Skeletal muscle satellite cell (primary cell): Measurements from ENCODE around the gene LRRTM3.

Experiments
- H3K27me3 ChIP-seq: 2 replicates; pipeline ENCODE4 v1.7.0; 2013; ENCODE audit warnings: low read length; ENCODE audit not compliant: control insufficient read depth, insufficient read depth
- H3K36me3 ChIP-seq: 2 replicates; pipeline ENCODE4 v1.7.0; 2013; ENCODE audit warnings: mild to moderate bottlenecking, control low read depth, low read length; ENCODE audit not compliant: insufficient read depth
- H3K4me1 ChIP-seq: 2 replicates; pipeline ENCODE4 v1.7.0; 2013; ENCODE audit warnings: low read length; ENCODE audit not compliant: control insufficient read depth, insufficient read depth
- H3K4me2 ChIP-seq: 2 replicates; pipeline ENCODE4 v1.7.0; 2013; ENCODE audit warnings: mild to moderate bottlenecking, low read length
- H3K4me3 ChIP-seq: 2 replicates; pipeline ENCODE4 v1.7.0; 2013; ENCODE audit warnings: low read length
- H3K9ac ChIP-seq: 2 replicates; pipeline ENCODE4 v1.7.0; 2013; ENCODE audit warnings: mild to moderate bottlenecking, low read depth, low read length, moderate library complexity
- H3K9me3 ChIP-seq: replicated peaks from 2 replicates; pipeline ENCODE4 v1.7.0; 2013; ENCODE audit warnings: mild to moderate bottlenecking, control low read depth, low read length

The LRRTM3 gene

DNA sequence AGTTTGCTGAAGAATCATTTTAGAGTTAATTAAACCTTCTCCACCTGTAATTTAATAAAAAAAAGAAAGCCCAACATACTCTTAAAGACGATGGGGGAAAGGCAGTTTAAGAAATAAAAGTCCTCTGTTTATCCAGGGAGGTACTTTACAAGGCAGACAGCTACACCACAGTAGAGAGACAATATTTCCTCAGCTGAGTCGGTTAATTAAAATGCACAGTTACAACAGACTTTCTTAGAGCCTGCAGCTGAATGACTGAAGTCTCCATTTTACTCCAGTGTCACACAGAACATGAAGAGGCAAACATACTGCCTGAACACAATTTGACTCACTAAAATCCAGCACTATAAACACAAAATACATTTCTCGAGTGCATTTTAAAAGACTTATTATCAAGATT, 15.1 kb downstream of the LRRTM3 start:
- Histone ChIP-seq H3K4me1 (no peaks in the 10 kb centered on the region), H3K27me3 (no peaks in the 10 kb centered on the region), H3K36me3 (no peaks in the 10 kb centered on the region), H3K4me3 (no peak overlapping the region), H3K4me2 (no peak overlapping the region), H3K9ac (no peak overlapping the region), H3K9me3 (no peaks in the 10 kb centered on the region)

- Histone ChIP-seq H3K4me1 (no peaks in the 10 kb centered on the region), H3K4me3 (no peak overlapping the region), H3K36me3 (no peaks in the 10 kb centered on the region), H3K27me3 (no peaks in the 10 kb centered on the region), H3K4me2 (no peak overlapping the region), H3K9ac (no peak overlapping the region), H3K9me3 (no peaks in the 10 kb centered on the region)
Measured at GRCh38 chr10:66941491-66941890, 15.7 kb downstream of the LRRTM3 start.

DNA sequence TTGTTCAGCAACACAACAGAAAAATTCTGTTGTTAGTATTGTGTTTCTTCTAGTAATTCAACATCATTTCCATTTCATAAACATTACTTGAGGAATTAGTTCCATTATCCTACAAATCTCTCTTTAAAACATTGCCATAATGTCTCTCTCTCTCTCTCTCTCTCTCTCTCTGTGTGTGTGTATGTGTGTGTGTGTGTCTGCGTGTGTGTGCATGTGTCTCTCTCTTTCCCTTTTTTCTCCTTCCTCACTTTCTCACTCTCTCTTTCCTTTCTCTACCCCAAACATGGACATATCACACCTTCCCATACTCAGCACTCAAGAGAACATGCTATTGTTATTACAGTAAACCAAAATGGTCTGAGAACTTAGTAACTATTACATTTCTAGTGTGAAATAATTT, 16.6 kb downstream of the LRRTM3 start:
- H3K36me3 ChIP-seq, result no peaks in the 10 kb centered on the region

DNA sequence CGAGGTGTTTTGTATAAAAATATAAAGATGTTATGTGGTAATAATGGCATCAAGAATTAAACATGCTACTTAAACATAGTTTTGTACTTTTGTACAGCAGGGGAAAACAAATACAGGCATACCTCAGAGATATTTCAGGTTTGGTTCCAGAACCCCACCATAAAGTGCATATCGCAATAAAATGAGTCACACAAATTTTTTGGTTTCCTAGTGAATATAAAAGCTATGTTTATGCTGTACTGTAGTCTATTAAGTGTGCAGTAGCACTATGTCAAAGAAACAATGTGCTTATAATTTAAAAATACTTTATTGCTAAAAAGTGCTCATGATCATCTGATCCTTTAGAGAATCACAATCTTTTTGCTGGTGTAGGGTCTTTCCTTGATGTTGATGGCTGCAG, 17.8 kb downstream of the LRRTM3 start:
- Histone ChIP-seq H3K4me2 (no peak overlapping the region), H3K27me3 (no peaks in the 10 kb centered on the region), H3K9me3 (no peaks in the 10 kb centered on the region), H3K4me1 (no peaks in the 10 kb centered on the region), H3K4me3 (no peak overlapping the region), H3K9ac (no peak overlapping the region), H3K36me3 (no peaks in the 10 kb centered on the region)

More for the DNA sequence above, 16.6 kb downstream of the LRRTM3 start:
- no peaks in the 10 kb centered on the region for H3K9me3 ChIP-seq
- H3K9ac ChIP-seq, result no peak overlapping the region
- no peaks in the 10 kb centered on the region for H3K4me1 ChIP-seq
- H3K27me3 ChIP-seq, result no peaks in the 10 kb centered on the region
- no peak overlapping the region for H3K4me3 ChIP-seq
- H3K4me2 ChIP-seq, result no peak overlapping the region

- no peaks in the 10 kb centered on the region for H3K36me3 ChIP-seq
- H3K9me3 ChIP-seq, result no peaks in the 10 kb centered on the region
- no peak overlapping the region for H3K4me2 ChIP-seq
- no peak overlapping the region for H3K9ac ChIP-seq
- no peaks in the 10 kb centered on the region for H3K27me3 ChIP-seq
- H3K4me1 ChIP-seq, result no peaks in the 10 kb centered on the region
- H3K4me3 ChIP-seq, result no peak overlapping the region
Measured at GRCh38 chr10:66951896-66952295, 26.1 kb downstream of the LRRTM3 start.

DNA sequence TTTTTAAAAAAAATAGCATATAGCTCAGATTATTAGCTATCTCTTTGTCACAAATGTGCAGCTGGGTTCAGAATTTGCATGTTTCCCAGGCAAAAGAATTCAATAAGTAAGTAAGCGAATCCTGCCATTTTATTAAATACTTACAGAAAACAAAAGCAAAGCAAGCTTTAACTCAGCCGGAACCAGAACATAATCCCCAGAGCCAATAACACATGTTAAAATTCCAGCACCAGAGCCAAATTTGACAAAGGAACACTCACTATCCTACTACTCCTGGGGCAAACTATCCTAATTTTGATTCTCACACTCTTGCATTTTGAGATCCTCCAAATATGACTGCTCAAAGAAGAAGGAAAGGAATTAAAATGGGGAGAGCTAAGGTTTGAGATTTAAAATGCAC, 32.6 kb downstream of the LRRTM3 start:
- Histone ChIP-seq H3K27me3 (peaks cover 8% of the 10 kb centered on the region), H3K36me3 (no peaks in the 10 kb centered on the region), H3K9me3 (no peaks in the 10 kb centered on the region), H3K4me1 (no peaks in the 10 kb centered on the region), H3K4me3 (no peak overlapping the region), H3K9ac (no peak overlapping the region), H3K4me2 (no peak overlapping the region)

DNA sequence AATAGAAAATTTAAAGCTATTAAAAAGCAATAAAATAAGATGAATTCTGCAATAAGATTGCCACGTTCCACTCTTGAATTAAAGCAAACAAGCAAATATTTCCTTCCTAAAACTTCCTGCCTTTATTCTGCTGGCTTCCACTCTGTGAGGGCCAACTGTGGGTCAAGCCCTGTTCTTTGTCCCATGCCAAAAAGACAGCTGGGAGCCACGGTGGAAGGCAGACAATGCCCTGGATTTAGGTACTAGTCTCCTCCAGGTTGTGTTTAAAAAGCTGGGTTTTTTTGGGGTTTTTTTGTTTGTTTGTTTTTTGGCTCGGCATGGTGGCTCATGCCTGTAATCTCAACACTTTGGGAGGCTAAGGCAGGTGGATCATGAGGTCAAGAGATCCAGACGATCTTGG, 39.1 kb downstream of the LRRTM3 start:
- H3K9me3 ChIP-seq, result no peaks in the 10 kb centered on the region
- H3K4me1 ChIP-seq, result no peaks in the 10 kb centered on the region
- H3K4me2 ChIP-seq, result no peak overlapping the region
- no peaks in the 10 kb centered on the region for H3K36me3 ChIP-seq
- H3K4me3 ChIP-seq, result no peak overlapping the region
- no peak overlapping the region for H3K9ac ChIP-seq
- no peaks in the 10 kb centered on the region for H3K27me3 ChIP-seq

DNA sequence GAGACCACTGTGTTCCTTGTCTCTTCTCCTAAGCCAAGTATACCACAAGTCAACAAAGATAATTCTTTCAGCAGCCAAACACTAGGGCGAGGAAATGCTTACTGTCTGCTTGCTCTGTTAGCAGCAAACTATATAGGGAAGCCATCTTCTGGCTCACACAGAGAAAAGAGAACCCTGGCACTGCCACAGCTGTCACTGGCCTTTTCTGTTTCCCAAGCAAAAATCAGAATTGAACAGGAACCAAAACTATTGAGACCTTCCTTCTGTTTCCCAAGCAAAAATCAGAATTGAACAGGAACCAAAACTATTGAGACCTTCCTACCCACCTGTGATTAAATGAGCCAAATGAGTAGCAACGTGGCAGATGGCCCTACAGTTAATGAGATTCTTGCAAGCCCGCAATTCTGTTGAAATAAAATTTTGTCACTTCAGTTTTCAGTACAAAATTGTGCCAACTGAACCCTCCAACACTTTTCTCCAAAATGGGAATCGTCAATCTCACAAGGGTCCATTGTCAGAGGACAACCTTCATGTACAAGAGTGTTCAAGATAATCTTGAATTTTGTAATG, 54.5 kb downstream of the LRRTM3 start:
- Histone ChIP-seq H3K36me3 (no peaks in the 10 kb centered on the region), H3K9me3 (no peaks in the 10 kb centered on the region), H3K9ac (no peak overlapping the region), H3K4me2 (no peak overlapping the region), H3K27me3 (no peaks in the 10 kb centered on the region), H3K4me1 (no peaks in the 10 kb centered on the region), H3K4me3 (no peak overlapping the region)

DNA sequence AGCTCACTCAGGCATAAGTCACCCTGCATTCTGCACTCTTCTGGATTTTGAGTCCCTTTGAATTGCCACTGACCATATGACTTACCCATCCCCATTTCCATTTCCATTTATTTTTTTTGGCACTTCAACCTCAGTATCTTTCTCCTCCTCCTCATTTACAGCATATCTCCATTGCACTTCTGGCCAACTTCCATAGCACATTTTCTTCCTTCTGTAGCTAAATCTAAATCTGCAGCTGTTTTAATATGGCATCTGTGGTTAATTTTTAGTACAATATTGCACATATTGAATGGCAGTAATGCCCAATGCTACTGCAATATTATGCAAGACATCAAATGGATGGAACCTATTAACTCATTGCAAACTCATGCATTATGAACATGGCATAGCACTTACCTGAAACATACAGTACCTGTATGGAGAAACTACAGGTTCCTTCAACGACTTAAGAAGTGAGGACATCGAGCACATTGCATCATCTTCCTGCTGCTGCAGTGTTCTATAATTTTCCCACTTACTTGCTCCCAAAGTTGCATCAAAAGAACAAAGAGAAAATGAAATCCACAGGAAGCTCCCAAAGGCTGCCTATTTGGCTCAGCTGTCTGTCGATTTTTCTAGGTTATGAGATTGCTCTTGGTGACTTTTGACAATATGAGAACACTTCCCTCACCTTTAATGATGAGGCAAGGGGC, 55.7 kb downstream of the LRRTM3 start:
- H3K4me3 ChIP-seq, result no peak overlapping the region
- H3K27me3 ChIP-seq, result no peaks in the 10 kb centered on the region
- H3K9ac ChIP-seq, result no peak overlapping the region
- no peaks in the 10 kb centered on the region for H3K9me3 ChIP-seq
- no peak overlapping the region for H3K4me2 ChIP-seq
- H3K4me1 ChIP-seq, result no peaks in the 10 kb centered on the region
- no peaks in the 10 kb centered on the region for H3K36me3 ChIP-seq

DNA sequence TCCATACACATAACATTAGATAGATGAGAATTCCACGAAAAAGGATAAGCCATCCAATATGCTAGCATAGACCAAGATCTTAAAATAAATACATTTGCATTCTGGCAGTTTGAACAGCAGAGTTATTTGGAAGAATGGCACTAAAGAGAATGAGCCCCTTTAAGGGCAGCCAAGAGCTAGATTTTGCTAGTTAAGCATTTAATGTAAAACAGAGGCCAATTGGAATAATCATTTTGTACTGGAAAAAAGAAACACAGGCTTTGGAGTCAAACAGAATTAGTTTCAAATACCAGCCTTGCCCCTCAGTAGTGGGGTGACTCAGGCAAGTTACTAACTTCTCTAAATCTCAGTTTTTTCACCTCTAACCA, 56.2 kb downstream of the LRRTM3 start:
- H3K4me2 ChIP-seq, result no peak overlapping the region
- no peaks in the 10 kb centered on the region for H3K9me3 ChIP-seq
- no peaks in the 10 kb centered on the region for H3K27me3 ChIP-seq
- H3K9ac ChIP-seq, result no peak overlapping the region
- H3K4me3 ChIP-seq, result no peak overlapping the region
- H3K4me1 ChIP-seq, result no peaks in the 10 kb centered on the region
- no peaks in the 10 kb centered on the region for H3K36me3 ChIP-seq

DNA sequence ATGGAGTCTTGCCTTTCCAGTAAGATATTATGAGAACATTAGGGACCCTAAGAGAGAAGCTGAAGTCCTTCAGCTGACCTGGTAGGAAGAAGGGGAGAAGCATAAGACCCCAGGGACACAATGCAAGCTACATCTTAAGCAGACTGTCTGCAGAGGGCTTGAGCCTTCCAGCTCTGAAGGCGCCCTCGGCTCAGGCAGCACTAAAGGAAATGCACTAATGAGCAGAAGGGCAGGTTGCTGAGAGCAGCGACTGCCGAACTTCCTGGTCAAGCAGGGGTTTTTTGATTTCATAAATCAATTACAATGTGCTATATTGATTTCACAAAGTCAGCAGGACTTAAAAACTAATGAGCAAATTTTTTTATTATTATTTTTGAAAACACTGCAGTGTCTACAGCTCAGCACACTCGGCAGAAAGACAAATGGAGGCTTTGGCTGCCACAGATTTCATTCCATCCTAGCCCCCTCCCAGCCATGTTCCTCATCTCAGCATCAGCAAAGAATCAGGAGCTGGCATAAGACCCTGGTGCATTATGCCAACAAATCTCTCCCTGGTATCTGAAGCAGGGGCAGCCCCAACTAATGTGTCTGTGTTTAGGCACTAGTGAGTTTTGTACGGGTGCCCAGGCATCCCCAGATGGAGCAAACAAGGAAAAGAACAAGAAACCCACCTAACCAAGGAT, 57.1 kb downstream of the LRRTM3 start:
- Histone ChIP-seq H3K9ac (no peak overlapping the region), H3K36me3 (no peaks in the 10 kb centered on the region), H3K4me1 (no peaks in the 10 kb centered on the region), H3K4me3 (no peak overlapping the region), H3K9me3 (no peaks in the 10 kb centered on the region), H3K4me2 (no peak overlapping the region), H3K27me3 (no peaks in the 10 kb centered on the region)

- H3K9me3 ChIP-seq, result no peaks in the 10 kb centered on the region
- no peaks in the 10 kb centered on the region for H3K4me1 ChIP-seq
- H3K4me3 ChIP-seq, result no peak overlapping the region
- no peak overlapping the region for H3K9ac ChIP-seq
- H3K27me3 ChIP-seq, result no peaks in the 10 kb centered on the region
- H3K4me2 ChIP-seq, result no peak overlapping the region
- H3K36me3 ChIP-seq, result no peaks in the 10 kb centered on the region
Measured at GRCh38 chr10:66983475-66983818, 57.6 kb downstream of the LRRTM3 start.
